ENCODE results near the gene DNMT3L.
"Not testable (repeated sequence)": the region's sequence is repeated elsewhere in the genome, so short reads cannot be mapped to it uniquely, and the experiment has no call there.

DNMT3L gene

DNA sequence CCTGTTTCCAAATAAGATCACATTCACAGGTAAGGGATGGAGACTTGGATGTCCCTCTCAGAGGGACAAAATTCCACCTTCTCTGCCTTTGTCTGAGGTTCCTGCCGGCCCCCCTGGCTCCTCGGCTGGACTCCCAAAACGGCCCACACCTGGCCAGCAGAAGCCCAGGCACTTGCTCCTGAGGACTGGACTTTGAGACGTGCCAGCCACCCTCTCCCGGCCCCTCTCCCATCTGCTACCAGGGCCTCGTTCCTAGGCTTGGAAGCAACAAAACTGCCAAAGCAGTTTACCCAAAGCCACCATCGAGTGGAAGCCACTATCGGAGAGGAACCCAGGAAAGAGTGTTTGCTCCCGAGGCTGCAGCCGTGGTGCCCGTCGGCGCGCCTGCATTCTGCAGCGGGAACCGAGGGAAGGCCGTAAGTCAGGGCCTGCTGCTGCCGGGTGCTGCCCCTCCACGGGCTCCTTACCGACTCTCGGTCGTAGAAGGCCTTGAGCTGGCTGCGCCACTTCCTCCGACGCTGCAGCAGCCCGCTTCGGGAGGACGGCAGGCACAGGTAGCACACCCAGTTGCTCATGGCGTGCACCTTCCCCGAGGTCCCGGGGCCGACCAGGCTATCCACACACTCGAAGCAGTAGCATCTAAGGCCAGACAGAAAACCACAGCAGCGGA lies 3.5 kb downstream of the DNMT3L start:
- Mint-ChIP-seq H3K4me1 (peaks cover 2% of the 10 kb centered on the region), H3K36me3 (no peaks in the 10 kb centered on the region), H3K9me3 (no peaks in the 10 kb centered on the region), H3K27ac (no peak overlapping the region), H3K4me3 (no peak overlapping the region), H3K27me3 (no peaks in the 10 kb centered on the region)
- ATAC-seq (ENCODE audit: low read depth) (no peak), DNase-seq (ENCODE audit: low spot score in 2 of 2) (no peak)

DNA sequence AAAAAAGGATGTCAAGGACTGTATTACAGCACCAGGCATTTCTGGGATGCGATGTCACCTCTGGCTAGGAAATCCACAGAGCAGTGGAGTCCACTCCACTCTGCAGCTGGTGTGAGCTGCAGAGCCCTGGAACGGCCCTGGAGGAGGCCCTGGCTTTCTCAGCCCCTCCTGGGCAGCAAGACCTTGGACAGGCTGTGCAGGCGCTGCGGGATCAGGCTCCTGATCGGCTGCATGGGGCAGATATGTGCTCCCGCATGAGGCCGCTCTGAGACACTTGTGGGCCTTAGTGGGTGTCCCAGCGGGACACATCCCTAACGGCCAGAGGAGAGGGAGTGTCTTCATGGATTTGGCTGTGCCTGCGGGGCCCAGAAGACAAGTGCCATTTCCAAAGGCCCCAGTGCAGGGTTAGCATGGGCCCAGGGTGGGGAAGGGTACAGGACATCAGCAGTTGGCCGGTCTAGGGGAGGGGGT lies 6.2 kb downstream of the DNMT3L start:
- Mint-ChIP-seq H3K36me3 (no peaks in the 10 kb centered on the region), H3K4me3 (no peak overlapping the region), H3K27me3 (no peaks in the 10 kb centered on the region), H3K27ac (no peak overlapping the region), H3K9me3 (no peaks in the 10 kb centered on the region), H3K4me1 (peaks cover 2% of the 10 kb centered on the region)
- no peak for ATAC-seq (ENCODE audit: low read depth)
- no peak for DNase-seq (ENCODE audit: low spot score in 2 of 2)

- no peak for DNase-seq (ENCODE audit: low spot score in 2 of 2)
- H3K27ac Mint-ChIP-seq: no peak overlapping the region
Measured at GRCh38 chr21:44253832-44254710, 7.6 kb downstream of the DNMT3L start.

DNA sequence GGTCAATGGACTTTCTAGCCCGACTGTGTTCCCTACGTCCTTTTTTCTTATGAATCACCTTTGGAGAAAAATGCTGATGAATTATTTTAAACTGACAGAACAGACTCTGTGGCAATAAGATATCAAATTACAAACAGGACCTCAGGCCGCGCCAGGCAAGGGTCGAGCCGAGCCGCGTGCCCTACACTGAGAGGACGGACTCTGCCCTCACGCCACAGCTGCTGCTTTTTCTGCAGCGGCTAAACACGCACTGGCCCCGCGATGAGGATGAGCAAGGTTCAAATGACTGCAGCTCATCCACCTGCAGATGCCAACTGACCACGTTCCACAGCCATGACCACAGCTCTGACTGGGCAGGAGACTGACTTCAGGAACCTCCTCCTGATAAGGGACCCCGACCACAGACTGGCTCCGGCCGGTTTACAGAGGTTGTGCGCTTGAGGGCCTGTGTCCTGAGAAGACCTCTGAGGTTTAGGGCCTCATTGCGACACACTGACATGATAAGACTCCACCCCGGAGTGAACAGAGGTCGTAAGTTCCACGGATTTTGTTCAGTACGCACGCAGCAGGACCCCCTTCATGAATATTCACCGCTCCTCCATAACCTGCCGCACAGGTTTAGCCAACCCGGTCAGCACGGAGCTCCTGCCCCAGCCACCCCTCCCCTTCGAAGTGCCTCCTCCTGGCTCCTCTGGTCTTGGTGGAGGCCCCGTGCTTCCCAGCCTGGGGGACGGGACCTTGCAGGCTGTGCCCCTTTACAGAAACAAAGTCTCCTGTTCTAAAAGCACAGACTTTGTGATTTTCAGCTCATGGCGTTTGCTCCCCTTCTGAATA lies 12.3 kb downstream of the DNMT3L start:
- DNase-seq (ENCODE audit: low spot score in 2 of 2); H3K9me3 Mint-ChIP-seq; H3K27me3 Mint-ChIP-seq; H3K4me1 Mint-ChIP-seq; ATAC-seq (ENCODE audit: low read depth); H3K36me3 Mint-ChIP-seq; H3K4me3 Mint-ChIP-seq; H3K27ac Mint-ChIP-seq: not testable (repeated sequence)

More at GRCh38 chr21:44253832-44254710, 7.6 kb downstream of the DNMT3L start:
- H3K27me3 Mint-ChIP-seq: no peaks in the 10 kb centered on the region
- H3K36me3 Mint-ChIP-seq: no peaks in the 10 kb centered on the region
- no peak overlapping the region for H3K4me3 Mint-ChIP-seq
- no peak for ATAC-seq (ENCODE audit: low read depth)
- H3K9me3 Mint-ChIP-seq: no peaks in the 10 kb centered on the region
- H3K4me1 Mint-ChIP-seq: no peaks in the 10 kb centered on the region

DNA sequence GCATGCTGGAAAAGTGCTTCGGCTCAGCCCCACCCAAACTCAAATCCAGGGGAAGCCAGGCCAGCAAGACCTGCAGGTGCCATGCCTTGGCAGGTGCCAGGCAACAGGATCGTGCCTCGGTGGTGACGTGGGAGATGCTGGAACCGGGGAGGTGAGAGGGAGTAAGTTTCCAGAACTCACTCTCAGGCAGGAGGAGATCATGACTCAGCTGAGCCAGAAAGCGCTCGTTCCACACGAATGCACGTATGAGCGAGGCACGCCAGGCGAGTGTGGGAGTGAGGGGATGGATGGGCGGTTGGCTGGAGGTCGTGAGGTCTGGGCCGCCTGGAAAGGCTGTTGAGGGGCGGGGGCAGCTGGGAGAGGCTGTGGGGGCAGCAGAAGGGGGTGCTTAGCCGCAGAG lies 13.8 kb downstream of the DNMT3L start:
- not testable (repeated sequence) for H3K4me1 Mint-ChIP-seq; H3K27me3 Mint-ChIP-seq; H3K4me3 Mint-ChIP-seq; H3K9me3 Mint-ChIP-seq; H3K27ac Mint-ChIP-seq; ATAC-seq (ENCODE audit: low read depth); H3K36me3 Mint-ChIP-seq; DNase-seq (ENCODE audit: low spot score in 2 of 2)

DNA sequence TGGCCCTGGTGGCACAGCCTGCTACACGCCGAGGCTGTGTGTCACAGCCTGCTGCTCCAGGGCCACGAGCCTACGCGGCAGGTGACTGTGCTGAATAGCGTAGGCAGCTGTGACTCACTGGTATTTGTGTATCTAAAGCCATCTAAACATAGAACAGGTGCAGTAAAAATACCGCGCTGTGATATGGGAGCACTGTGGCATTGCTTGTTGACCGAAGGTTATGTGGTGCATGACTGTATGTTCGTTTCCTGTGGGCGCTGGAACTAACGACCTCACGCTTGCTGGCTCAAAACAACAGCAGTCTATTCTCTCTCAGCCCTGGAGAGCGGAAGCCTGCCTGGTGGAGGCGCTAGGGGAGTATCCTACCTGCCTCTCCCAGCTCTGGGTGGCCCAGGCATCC lies 17.7 kb downstream of the DNMT3L start:
- ATAC-seq (ENCODE audit: low read depth): peak; percentile 59
- not testable (repeated sequence) for H3K4me1 Mint-ChIP-seq; H3K36me3 Mint-ChIP-seq; H3K9me3 Mint-ChIP-seq; H3K27ac Mint-ChIP-seq; H3K4me3 Mint-ChIP-seq; DNase-seq (ENCODE audit: low spot score in 2 of 2); H3K27me3 Mint-ChIP-seq

DNA sequence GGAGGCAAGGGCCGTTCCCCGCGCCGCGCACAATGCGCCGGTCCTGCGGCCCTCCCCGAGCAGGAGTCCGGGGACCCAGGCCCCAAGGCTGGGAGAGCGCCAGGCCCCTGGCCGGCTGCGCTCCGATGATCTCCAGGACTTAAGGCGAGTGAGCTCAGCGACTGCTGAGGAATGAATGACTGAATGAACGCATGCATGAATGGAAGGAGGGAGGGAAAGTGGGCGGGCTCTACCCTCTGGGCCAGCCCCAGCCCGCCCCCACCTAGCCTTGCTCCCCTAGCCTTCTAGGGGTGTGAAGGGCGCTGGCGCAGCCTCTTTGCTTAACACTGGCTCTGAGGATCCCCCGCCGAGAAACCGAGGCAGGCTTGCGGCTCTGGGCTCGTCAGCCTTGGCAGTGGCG lies 20.4 kb downstream of the DNMT3L start:
- H3K36me3 Mint-ChIP-seq; H3K9me3 Mint-ChIP-seq; DNase-seq (ENCODE audit: low spot score in 2 of 2); H3K4me1 Mint-ChIP-seq; H3K4me3 Mint-ChIP-seq; H3K27ac Mint-ChIP-seq; H3K27me3 Mint-ChIP-seq: not testable (repeated sequence)
- ATAC-seq (ENCODE audit: low read depth): peak; percentile 39

DNA sequence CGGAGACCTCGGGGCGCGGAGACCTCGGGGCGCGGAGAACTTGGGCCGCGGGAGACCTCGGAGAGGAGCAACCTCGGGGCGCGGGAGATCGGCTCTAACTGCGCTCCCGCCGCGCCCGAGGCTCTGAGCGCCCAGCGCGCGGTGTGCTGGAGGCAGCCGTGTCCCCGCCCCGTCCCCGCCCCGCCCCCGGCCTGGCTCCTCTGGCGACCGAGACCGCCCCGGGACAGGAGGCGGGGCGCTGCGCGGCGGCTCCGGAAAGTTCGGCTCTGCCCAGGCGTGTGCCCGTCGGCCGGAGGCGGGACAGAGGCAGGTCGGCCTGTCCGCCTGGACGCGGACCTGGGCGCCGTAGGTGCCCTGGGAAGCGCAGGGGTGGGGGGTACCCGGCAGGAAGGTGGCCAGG lies 20.9 kb downstream of the DNMT3L start, which contains the start of gene ICOSLG:
ICOSLG (minus strand) TSS at position 102 of the 400 bp plus-strand sequence. CDS start 126 bp downstream, outside the sequence.
- H3K27me3 Mint-ChIP-seq; H3K9me3 Mint-ChIP-seq; DNase-seq (ENCODE audit: low spot score in 2 of 2); H3K27ac Mint-ChIP-seq; H3K4me3 Mint-ChIP-seq; H3K4me1 Mint-ChIP-seq; H3K36me3 Mint-ChIP-seq: not testable (repeated sequence)
- ATAC-seq (ENCODE audit: low read depth): peak; percentile 36

GRCh38 chr21:44240353-44240752 lies 21.3 kb downstream of the DNMT3L start:
- H3K4me3 Mint-ChIP-seq; H3K9me3 Mint-ChIP-seq; H3K36me3 Mint-ChIP-seq; H3K4me1 Mint-ChIP-seq; ATAC-seq (ENCODE audit: low read depth); H3K27me3 Mint-ChIP-seq; H3K27ac Mint-ChIP-seq; DNase-seq (ENCODE audit: low spot score in 2 of 2): not testable (repeated sequence)

GRCh38 chr21:44229561-44229960 lies 32.1 kb downstream of the DNMT3L start:
- not testable (repeated sequence) for H3K27me3 Mint-ChIP-seq; H3K9me3 Mint-ChIP-seq; H3K4me1 Mint-ChIP-seq; DNase-seq (ENCODE audit: low spot score in 2 of 2); H3K27ac Mint-ChIP-seq; H3K36me3 Mint-ChIP-seq; H3K4me3 Mint-ChIP-seq; ATAC-seq (ENCODE audit: low read depth)

GRCh38 chr21:44228109-44228508 lies 33.6 kb downstream of the DNMT3L start:
- not testable (repeated sequence) for H3K27ac Mint-ChIP-seq; H3K9me3 Mint-ChIP-seq; ATAC-seq (ENCODE audit: low read depth); DNase-seq (ENCODE audit: low spot score in 2 of 2); H3K4me3 Mint-ChIP-seq; H3K27me3 Mint-ChIP-seq; H3K4me1 Mint-ChIP-seq; H3K36me3 Mint-ChIP-seq

DNA sequence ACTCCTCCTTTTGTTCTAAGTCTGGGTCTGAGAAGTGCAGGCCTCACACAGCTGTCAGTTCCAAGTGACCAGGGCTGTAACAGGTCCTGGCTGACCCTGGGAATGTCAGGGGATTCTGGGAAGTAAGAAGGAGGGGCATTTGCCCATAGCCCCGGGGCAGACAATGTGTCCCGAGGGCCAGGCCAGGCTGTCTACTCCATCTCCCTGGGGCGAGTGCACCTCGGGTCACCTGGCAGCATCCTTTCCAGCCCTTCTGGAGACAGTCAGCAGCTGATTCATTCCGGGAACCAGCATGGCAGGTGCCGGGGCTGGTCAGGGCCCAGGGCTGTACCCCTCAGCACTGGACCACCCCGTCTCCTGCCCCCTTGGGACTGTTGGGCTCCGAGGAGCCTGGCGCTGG lies 34.1 kb downstream of the DNMT3L start:
- not testable (repeated sequence) for H3K27ac Mint-ChIP-seq; H3K9me3 Mint-ChIP-seq; ATAC-seq (ENCODE audit: low read depth); H3K36me3 Mint-ChIP-seq; H3K27me3 Mint-ChIP-seq; H3K4me3 Mint-ChIP-seq; DNase-seq (ENCODE audit: low spot score in 2 of 2); H3K4me1 Mint-ChIP-seq

GRCh38 chr21:44225605-44226004 lies 36.1 kb downstream of the DNMT3L start:
- H3K27ac Mint-ChIP-seq, H3K27me3 Mint-ChIP-seq, H3K4me1 Mint-ChIP-seq: not testable (repeated sequence)

GRCh38 chr21:44223334-44223733 lies 38.4 kb downstream of the DNMT3L start:
- not testable (repeated sequence) for H3K27ac Mint-ChIP-seq; H3K27me3 Mint-ChIP-seq; ATAC-seq (ENCODE audit: low read depth); H3K4me3 Mint-ChIP-seq; H3K4me1 Mint-ChIP-seq; H3K36me3 Mint-ChIP-seq; DNase-seq (ENCODE audit: low spot score in 2 of 2); H3K9me3 Mint-ChIP-seq

More at GRCh38 chr21:44225605-44226004, 36.1 kb downstream of the DNMT3L start:
- H3K4me3 Mint-ChIP-seq; H3K36me3 Mint-ChIP-seq; DNase-seq (ENCODE audit: low spot score in 2 of 2); H3K9me3 Mint-ChIP-seq: not testable (repeated sequence)
- ATAC-seq (ENCODE audit: low read depth): peak; percentile 7

Measured in memory B cell (primary cell).